Fibroblast of lung (primary cell): ENCODE results near the gene NR1D1. TPM values are rescaled to one million over a fixed set of nuclear protein-coding genes. Genes with fewer than 3 reads are reported as not detected.

Experiments used
- DNase-seq, 2 donors: peaks; one replicate each; pipeline versions ENCODE4 v3.0.0 to v3.0.0-alpha.2; 2010; ENCODE audit warnings: low read depth in 2 of 2
- H2AFZ ChIP-seq: 2 replicates; pipeline ENCODE4 v1.5.1; 2012; ENCODE audit warnings: low read length, control low read depth, inconsistent platforms
- H3K27ac ChIP-seq: 2 replicates; pipeline ENCODE4 v1.5.1; 2011; ENCODE audit warnings: low read length, control low read depth; ENCODE audit not compliant: insufficient read depth
- H3K27me3 ChIP-seq: 2 replicates; pipeline ENCODE4 v1.5.1; 2011; ENCODE audit warnings: mild to moderate bottlenecking, low read length; ENCODE audit not compliant: control insufficient read depth, insufficient read depth
- H3K36me3 ChIP-seq: 2 replicates; pipeline ENCODE4 v1.5.1; 2011; ENCODE audit warnings: low read length; ENCODE audit not compliant: control insufficient read depth, insufficient read depth
- H3K4me1 ChIP-seq: 2 replicates; pipeline ENCODE4 v1.5.1; 2011; ENCODE audit warnings: low read length; ENCODE audit not compliant: control insufficient read depth, insufficient read depth; ENCODE audit errors: extremely low read depth
- H3K4me2 ChIP-seq: 2 replicates; pipeline ENCODE4 v1.5.1; 2011; ENCODE audit warnings: low read length, control low read depth; ENCODE audit not compliant: insufficient read depth; ENCODE audit errors: extremely low read depth
- H3K4me3 ChIP-seq, 4 experiments: fragments of 200-600 bp in 1 of 4; sonication (generic) in 1 of 4; replicated peaks in 1 of 4; 2 replicates each; pipeline ENCODE4 v1.5.1; 2011 to 2016; ENCODE audit warnings: low read length in 4 of 4, low read depth in 3 of 4, mild to moderate bottlenecking in 3 of 4, control low read depth in 2 of 4, inconsistent platforms in 1 of 4, mixed read lengths in 1 of 4; ENCODE audit not compliant: insufficient read depth in 1 of 4; ENCODE audit errors: control extremely low read depth in 1 of 4
- H3K79me2 ChIP-seq: 2 replicates; pipeline ENCODE4 v1.5.1; 2012; ENCODE audit warnings: mild to moderate bottlenecking, low read length, inconsistent platforms; ENCODE audit not compliant: control insufficient read depth, insufficient read depth
- H3K9ac ChIP-seq: 2 replicates; pipeline ENCODE4 v1.5.1; 2011; ENCODE audit warnings: mild to moderate bottlenecking, low read length, control low read depth; ENCODE audit not compliant: insufficient read depth
- H3K9me3 ChIP-seq: 2 replicates; pipeline ENCODE4 v1.5.1; 2012; ENCODE audit warnings: low read depth, low read length; ENCODE audit not compliant: control insufficient read depth, insufficient read depth
- H4K20me1 ChIP-seq: 2 replicates; pipeline ENCODE4 v1.5.1; 2011; ENCODE audit warnings: low read length; ENCODE audit not compliant: control insufficient read depth, insufficient read depth; ENCODE audit errors: extremely low read depth
- EZH2 ChIP-seq: IDR thresholded peaks from 2 replicates; pipeline ENCODE4 v1.5.1; 2012; ENCODE audit warnings: low read length, control low read depth, mild to moderate bottlenecking; ENCODE audit errors: missing control alignments
- polyA plus RNA-seq, 2 donors: library from polyadenylated mRNA; depleted of rRNA in 1 of 2; stranded (reverse) in 1 of 2; unstranded in 1 of 2; fragments of >200 nt; gene quantifications; 2 replicates each; pipeline ENCODE4 v1.2.1, GENCODE V29; 2011 to 2012; ENCODE audit warnings: missing spikeins in 1 of 2
- total RNA-seq: library from RNA; depleted of rRNA; stranded (reverse); fragments of >200 nt; gene quantifications from 2 replicates; pipeline ENCODE4 v1.2.1, GENCODE V29; 2014
- TF ChIP-seq, protein P1 (sequence below), 2 donors: IDR thresholded peaks in 1 of 2; conservative IDR thresholded peaks in 1 of 2; 1 replicate in 1 of 2; 2 replicates in 1 of 2; pipeline ENCODE4 v1.5.1; 2011 to 2012; ENCODE audit warnings: low read length in 2 of 2, control low read depth in 1 of 2, inconsistent platforms in 1 of 2, low read depth in 1 of 2, mild to moderate bottlenecking in 1 of 2

NR1D1 gene
- total and polyA plus RNA-seq, 2 donors (not counting 1 experiment from before 2014, with no cell fraction given), result 3.3 to 5.3 TPM

DNA sequence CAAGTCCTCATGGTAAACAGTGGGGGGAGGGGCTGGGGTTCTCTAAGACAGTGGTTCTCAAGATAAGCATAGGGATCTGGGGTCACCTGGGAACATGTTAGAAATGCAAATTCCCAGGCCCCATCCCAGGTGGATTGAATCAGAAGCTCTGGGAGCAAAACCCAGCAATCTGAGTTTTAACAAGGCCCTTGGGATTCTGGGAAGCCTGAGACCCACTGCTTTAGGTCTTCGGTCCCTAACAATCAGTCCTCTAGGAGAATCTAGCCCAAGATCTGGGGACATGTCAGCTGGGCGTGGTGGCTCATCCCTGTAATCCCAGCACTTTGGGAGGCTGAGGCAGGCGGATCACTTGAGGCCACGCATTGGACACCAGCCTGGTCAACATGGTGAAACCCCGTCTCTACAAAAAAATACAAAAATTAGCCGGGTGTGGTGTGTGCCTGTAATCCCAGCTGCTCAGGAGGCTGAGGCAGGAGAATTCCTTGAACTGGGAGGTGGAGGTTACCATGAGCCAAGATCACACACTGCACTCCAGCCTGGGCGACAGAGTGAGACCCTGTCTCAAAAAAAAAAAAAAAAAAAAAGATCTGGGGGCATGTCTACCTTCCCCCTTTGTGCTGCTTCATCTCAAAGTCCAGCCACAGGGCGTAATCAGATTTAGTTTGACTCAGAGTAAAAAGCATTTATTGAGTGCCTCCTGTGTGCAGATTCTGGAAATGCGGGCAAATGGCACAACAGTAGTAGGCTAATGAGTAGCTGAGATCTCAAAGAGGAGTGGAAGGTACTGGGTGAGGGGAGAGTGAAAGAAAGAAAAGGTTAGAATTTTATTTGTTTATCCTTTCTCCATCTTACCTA, 8.8 kb upstream of the NR1D1 start:
- no peak overlapping the region for H3K4me2 ChIP-seq
- H3K27me3 ChIP-seq, result no peaks in the 10 kb centered on the region
- H3K27ac ChIP-seq, result peak overlapping the region; percentile 96
- H3K4me1 ChIP-seq, result peaks cover 61% of the 10 kb centered on the region
- H3K9ac ChIP-seq, result no peak overlapping the region
- TF ChIP-seq, protein P1, sequence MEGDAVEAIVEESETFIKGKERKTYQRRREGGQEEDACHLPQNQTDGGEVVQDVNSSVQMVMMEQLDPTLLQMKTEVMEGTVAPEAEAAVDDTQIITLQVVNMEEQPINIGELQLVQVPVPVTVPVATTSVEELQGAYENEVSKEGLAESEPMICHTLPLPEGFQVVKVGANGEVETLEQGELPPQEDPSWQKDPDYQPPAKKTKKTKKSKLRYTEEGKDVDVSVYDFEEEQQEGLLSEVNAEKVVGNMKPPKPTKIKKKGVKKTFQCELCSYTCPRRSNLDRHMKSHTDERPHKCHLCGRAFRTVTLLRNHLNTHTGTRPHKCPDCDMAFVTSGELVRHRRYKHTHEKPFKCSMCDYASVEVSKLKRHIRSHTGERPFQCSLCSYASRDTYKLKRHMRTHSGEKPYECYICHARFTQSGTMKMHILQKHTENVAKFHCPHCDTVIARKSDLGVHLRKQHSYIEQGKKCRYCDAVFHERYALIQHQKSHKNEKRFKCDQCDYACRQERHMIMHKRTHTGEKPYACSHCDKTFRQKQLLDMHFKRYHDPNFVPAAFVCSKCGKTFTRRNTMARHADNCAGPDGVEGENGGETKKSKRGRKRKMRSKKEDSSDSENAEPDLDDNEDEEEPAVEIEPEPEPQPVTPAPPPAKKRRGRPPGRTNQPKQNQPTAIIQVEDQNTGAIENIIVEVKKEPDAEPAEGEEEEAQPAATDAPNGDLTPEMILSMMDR (conservative IDR thresholded peaks at IDR 0.05 in 1 of 2, IDR thresholded peaks at IDR 0.05 in 1 of 2; ENCODE audit: low read depth in 1 of 2, low read length in 2 of 2), result peak in 1 of 2 donors; percentile 5
- no peak for TF ChIP-seq EZH2
- no peaks in the 10 kb centered on the region for H3K79me2 ChIP-seq
- H3K36me3 ChIP-seq, result no peaks in the 10 kb centered on the region
- DNase-seq, result no peak
- H3K9me3 ChIP-seq, result no peaks in the 10 kb centered on the region
- H3K4me3 ChIP-seq, result no peak overlapping the region
- H2AFZ ChIP-seq, result no peak overlapping the region
- H4K20me1 ChIP-seq, result no peaks in the 10 kb centered on the region

DNA sequence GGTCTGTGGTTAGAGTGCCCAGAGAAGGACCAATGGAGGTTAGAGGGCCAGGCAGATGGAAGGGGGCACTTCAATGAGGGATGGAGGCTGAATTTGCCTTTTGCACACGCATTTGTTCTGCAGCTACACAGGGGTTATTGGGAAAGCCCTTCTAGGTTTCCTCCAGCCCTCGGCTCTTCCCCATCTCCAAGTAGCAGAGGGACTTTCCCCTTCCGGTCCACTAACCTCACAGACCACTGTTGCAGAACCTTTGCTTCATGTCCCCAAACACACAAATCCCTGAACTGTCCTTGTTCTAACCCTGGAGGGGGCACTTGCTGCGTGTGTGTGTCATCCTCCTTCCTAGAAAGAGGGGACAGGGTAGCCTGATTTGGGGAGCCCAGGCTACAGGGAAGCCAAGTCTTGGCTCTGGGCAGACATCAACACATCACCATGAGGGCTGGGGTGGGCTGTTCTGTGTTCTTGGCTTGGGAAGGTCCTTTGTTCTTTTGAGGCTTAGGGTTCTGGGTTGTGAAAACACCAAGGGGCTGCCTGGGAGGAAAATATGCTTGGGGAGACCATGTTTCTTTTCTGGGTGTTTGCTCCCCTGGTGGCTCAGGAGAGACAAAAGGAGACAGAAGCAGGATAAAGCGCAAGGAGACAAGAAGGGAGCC, 7.3 kb upstream of the NR1D1 start:
- Histone ChIP-seq H3K4me3 (no peak overlapping the region), H3K9me3 (no peaks in the 10 kb centered on the region), H3K9ac (peak overlapping the region; percentile 58), H3K4me2 (peak overlapping the region; percentile 45), H3K27me3 (no peaks in the 10 kb centered on the region), H3K4me1 (peaks cover 51% of the 10 kb centered on the region), H3K79me2 (no peaks in the 10 kb centered on the region), H2AFZ (peak overlapping the region; percentile 47), H3K36me3 (no peaks in the 10 kb centered on the region), H3K27ac (peak overlapping the region; percentile 96), H4K20me1 (no peaks in the 10 kb centered on the region)
- no peak for TF ChIP-seq EZH2
- TF ChIP-seq, protein P1 (conservative IDR thresholded peaks at IDR 0.05 in 1 of 2, IDR thresholded peaks at IDR 0.05 in 1 of 2; ENCODE audit: low read depth in 1 of 2, low read length in 2 of 2), result no peak
- no peak for DNase-seq

DNA sequence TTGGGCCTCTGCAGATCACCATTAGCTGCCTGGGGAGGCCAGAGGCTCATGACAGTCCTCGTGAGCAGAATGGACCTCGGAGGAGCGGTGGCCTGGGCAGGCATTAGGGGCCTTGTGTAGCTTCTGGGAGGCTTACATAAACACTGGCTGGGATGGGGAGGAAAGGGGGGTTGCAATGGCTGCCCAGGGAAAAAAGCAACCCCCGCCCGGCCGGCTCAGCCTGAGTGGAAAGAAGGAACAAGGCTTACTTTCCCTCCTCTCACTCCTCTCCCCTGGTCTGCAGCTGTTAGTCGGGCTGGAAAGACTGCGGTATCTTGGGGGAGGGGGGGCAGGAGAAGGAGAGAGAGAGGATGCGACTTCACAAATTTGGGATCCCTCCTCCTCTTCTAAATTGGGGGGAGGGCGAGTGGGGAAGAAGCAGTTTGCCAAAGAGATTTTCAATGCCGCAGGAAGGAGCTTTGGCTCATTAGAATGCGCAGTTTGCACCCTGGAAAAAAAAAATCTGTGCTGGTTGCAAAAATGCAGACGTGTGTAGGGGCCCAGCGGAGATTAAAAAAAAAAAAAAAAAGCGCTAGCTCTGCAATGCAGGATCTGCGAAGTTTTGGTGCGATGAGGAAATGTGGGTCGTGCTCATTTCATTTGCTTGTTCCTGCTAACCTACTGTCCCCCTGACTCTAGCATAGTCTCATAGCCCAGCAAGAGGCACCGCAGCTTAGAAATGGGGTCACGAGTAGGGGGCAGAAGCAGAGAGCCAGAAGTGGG, 6.6 kb upstream of the NR1D1 start:
- H2AFZ ChIP-seq, result peak overlapping the region; percentile 42
- H3K4me2 ChIP-seq, result peak overlapping the region; percentile 45
- no peak for TF ChIP-seq EZH2
- TF ChIP-seq, protein P1 (conservative IDR thresholded peaks at IDR 0.05 in 1 of 2, IDR thresholded peaks at IDR 0.05 in 1 of 2; ENCODE audit: low read depth in 1 of 2, low read length in 2 of 2), result no peak
- no peaks in the 10 kb centered on the region for H3K79me2 ChIP-seq
- H3K9ac ChIP-seq, result no peak overlapping the region
- no peaks in the 10 kb centered on the region for H3K9me3 ChIP-seq
- H3K36me3 ChIP-seq, result no peaks in the 10 kb centered on the region
- H3K4me1 ChIP-seq, result peaks cover 44% of the 10 kb centered on the region
- H3K27ac ChIP-seq, result peak overlapping the region; percentile 96
- no peaks in the 10 kb centered on the region for H3K27me3 ChIP-seq
- H3K4me3 ChIP-seq, result no peak overlapping the region
- no peaks in the 10 kb centered on the region for H4K20me1 ChIP-seq
- peak in 1 of 2 donors; percentile 53 for DNase-seq
